ENCODE measurements around the gene ST8SIA6. TPM values are rescaled to one million over a fixed set of nuclear protein-coding genes. Genes with fewer than 3 reads are reported as not detected.
A peak's percentile ranks its signal among the peaks of the same experiment; 100 is the strongest.
"Not testable (repeated sequence)": the region's sequence is repeated elsewhere in the genome, so short reads cannot be mapped to it uniquely, and the experiment has no call there.

Gene ST8SIA6
- total RNA-seq, 1 donor from 2014 or later = 1.7 TPM

GRCh38 chr10:17340144-17340829 lies 114.1 kb downstream of the ST8SIA6 start:
- Mint-ChIP-seq H3K4me3 (ENCODE audit: unreplicated experiment) (peak overlapping the region; percentile 17), H3K27ac (ENCODE audit: unreplicated experiment) (no peak overlapping the region), H3K9me3 (ENCODE audit: unreplicated experiment) (peaks cover 11% of the 10 kb centered on the region), H3K36me3 (ENCODE audit: low read depth, unreplicated experiment) (peaks cover 12% of the 10 kb centered on the region), H3K4me1 (ENCODE audit: unreplicated experiment) (no peaks in the 10 kb centered on the region), H3K27me3 (ENCODE audit: unreplicated experiment) (peaks cover 3% of the 10 kb centered on the region)
- TF ChIP-seq CTCF (IDR thresholded peaks at IDR 0.05; ENCODE audit: unreplicated experiment) = no peak
- no peak for DNase-seq (ENCODE audit: low spot score)

- no peak for TF ChIP-seq CTCF (IDR thresholded peaks at IDR 0.05; ENCODE audit: unreplicated experiment)
- Mint-ChIP-seq H3K4me3 (ENCODE audit: unreplicated experiment) (no peak overlapping the region), H3K4me1 (ENCODE audit: unreplicated experiment) (no peaks in the 10 kb centered on the region), H3K27me3 (ENCODE audit: unreplicated experiment) (peaks cover 2% of the 10 kb centered on the region), H3K36me3 (ENCODE audit: low read depth, unreplicated experiment) (peaks cover 3% of the 10 kb centered on the region), H3K9me3 (ENCODE audit: unreplicated experiment) (peaks cover 2% of the 10 kb centered on the region), H3K27ac (ENCODE audit: unreplicated experiment) (no peak overlapping the region)
- DNase-seq (ENCODE audit: low spot score) = no peak
Measured at GRCh38 chr10:17335065-17335464, 119.3 kb downstream of the ST8SIA6 start.

DNA sequence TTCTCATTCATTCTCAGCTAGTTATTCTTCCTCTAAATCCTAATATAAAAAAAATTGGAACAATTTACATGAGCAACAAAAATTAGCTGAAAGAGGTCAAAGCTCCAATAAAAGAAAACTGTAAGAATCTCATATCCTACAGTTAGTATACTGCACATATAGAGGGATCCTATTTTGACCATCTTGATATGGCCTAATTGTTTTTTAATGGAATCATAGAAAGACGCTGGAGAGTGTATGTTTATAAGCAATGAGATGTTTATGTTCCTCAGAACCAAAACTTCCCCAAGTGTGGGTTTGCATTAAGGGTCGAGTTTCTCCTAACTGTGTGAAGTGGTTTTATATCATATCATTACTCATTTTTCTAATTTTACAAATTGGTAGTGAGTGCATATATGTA lies 123.9 kb downstream of the ST8SIA6 start:
- Mint-ChIP-seq H3K9me3 (ENCODE audit: unreplicated experiment) (no peaks in the 10 kb centered on the region), H3K36me3 (ENCODE audit: low read depth, unreplicated experiment) (no peaks in the 10 kb centered on the region), H3K27ac (ENCODE audit: unreplicated experiment) (no peak overlapping the region), H3K4me3 (ENCODE audit: unreplicated experiment) (no peak overlapping the region), H3K4me1 (ENCODE audit: unreplicated experiment) (no peaks in the 10 kb centered on the region), H3K27me3 (ENCODE audit: unreplicated experiment) (peaks cover 2% of the 10 kb centered on the region)
- TF ChIP-seq CTCF (IDR thresholded peaks at IDR 0.05; ENCODE audit: unreplicated experiment) = no peak
- DNase-seq (ENCODE audit: low spot score) = no peak

- H3K4me1 Mint-ChIP-seq (ENCODE audit: unreplicated experiment) = no peaks in the 10 kb centered on the region
- no peaks in the 10 kb centered on the region for H3K36me3 Mint-ChIP-seq (ENCODE audit: low read depth, unreplicated experiment)
- H3K27ac Mint-ChIP-seq (ENCODE audit: unreplicated experiment) = no peak overlapping the region
- no peak overlapping the region for H3K4me3 Mint-ChIP-seq (ENCODE audit: unreplicated experiment)
- DNase-seq (ENCODE audit: low spot score) = no peak
- no peak for TF ChIP-seq CTCF (IDR thresholded peaks at IDR 0.05; ENCODE audit: unreplicated experiment)
- H3K27me3 Mint-ChIP-seq (ENCODE audit: unreplicated experiment) = peaks cover 2% of the 10 kb centered on the region
- no peaks in the 10 kb centered on the region for H3K9me3 Mint-ChIP-seq (ENCODE audit: unreplicated experiment)
Measured at GRCh38 chr10:17326377-17326776, 128.0 kb downstream of the ST8SIA6 start.

GRCh38 chr10:17321957-17322356 lies 132.4 kb downstream of the ST8SIA6 start:
- H3K4me3 Mint-ChIP-seq (ENCODE audit: unreplicated experiment); H3K36me3 Mint-ChIP-seq (ENCODE audit: low read depth, unreplicated experiment); DNase-seq (ENCODE audit: low spot score); H3K27me3 Mint-ChIP-seq (ENCODE audit: unreplicated experiment); H3K4me1 Mint-ChIP-seq (ENCODE audit: unreplicated experiment); H3K9me3 Mint-ChIP-seq (ENCODE audit: unreplicated experiment); H3K27ac Mint-ChIP-seq (ENCODE audit: unreplicated experiment): not testable (repeated sequence)

All from endothelial cell (in vitro differentiated cells).